ENCODE results near the gene CWC27. TPM values are rescaled to one million over a fixed set of nuclear protein-coding genes. Genes with fewer than 3 reads are reported as not detected.

Gene CWC27
- total RNA-seq, 1 donor from 2014 or later: 56.6 TPM

- no peak overlapping the region for H3K27ac ChIP-seq
- no peaks in the 10 kb centered on the region for H3F3A ChIP-seq (ENCODE audit: low read depth)
- H3K9ac ChIP-seq: no peak overlapping the region
- no peak overlapping the region for H3K4me3 Mint-ChIP-seq
- no peaks in the 10 kb centered on the region for H3K27me3 ChIP-seq
- H3K4me2 ChIP-seq: no peak overlapping the region
- TF ChIP-seq EZH2 (IDR thresholded peaks at IDR 0.05) (no peak), CTCF (IDR thresholded peaks at IDR 0.05) (no peak), EZH2phosphoT487 (IDR thresholded peaks at IDR 0.05) (no peak)
- no peaks in the 10 kb centered on the region for H4K20me1 ChIP-seq (ENCODE audit: low read depth)
- H3K36me3 ChIP-seq: no peaks in the 10 kb centered on the region
- no peaks in the 10 kb centered on the region for H3K9me3 Mint-ChIP-seq
- no peaks in the 10 kb centered on the region for H3K4me1 ChIP-seq
- DNase-seq (ENCODE audit: low spot score): no peak
- no peak overlapping the region for H3K27ac Mint-ChIP-seq
- H2AFZ ChIP-seq (replicated peaks): no peak overlapping the region
- no peaks in the 10 kb centered on the region for H3K4me1 Mint-ChIP-seq
- H3K27me3 Mint-ChIP-seq (ENCODE audit: insufficient read depth, low read depth): no peaks in the 10 kb centered on the region
- H3K36me3 Mint-ChIP-seq: no peaks in the 10 kb centered on the region
- H3K79me2 ChIP-seq (ENCODE audit: low read depth): no peaks in the 10 kb centered on the region
- no peak overlapping the region for H3K4me3 ChIP-seq
- no peaks in the 10 kb centered on the region for H3K9me3 ChIP-seq (ENCODE audit: low read depth)
Observed at GRCh38 chr5:64947031-64947430, 178.3 kb downstream of the CWC27 start.

- DNase-seq (ENCODE audit: low spot score): no peak
- Histone ChIP-seq H3K79me2 (ENCODE audit: low read depth) (no peaks in the 10 kb centered on the region), H3K9me3 (ENCODE audit: low read depth) (no peaks in the 10 kb centered on the region), H3K4me1 (no peaks in the 10 kb centered on the region), H4K20me1 (ENCODE audit: low read depth) (no peaks in the 10 kb centered on the region), H3K27ac (no peak overlapping the region), H2AFZ (replicated peaks) (no peak overlapping the region), H3K9ac (no peak overlapping the region), H3K36me3 (no peaks in the 10 kb centered on the region), H3F3A (ENCODE audit: low read depth) (no peaks in the 10 kb centered on the region), H3K4me2 (no peak overlapping the region), H3K27me3 (no peaks in the 10 kb centered on the region), H3K4me3 (no peak overlapping the region)
- H3K27me3 Mint-ChIP-seq (ENCODE audit: insufficient read depth, low read depth): no peaks in the 10 kb centered on the region
- H3K4me3 Mint-ChIP-seq: no peak overlapping the region
- no peaks in the 10 kb centered on the region for H3K9me3 Mint-ChIP-seq
- no peaks in the 10 kb centered on the region for H3K36me3 Mint-ChIP-seq
- TF ChIP-seq EZH2 (IDR thresholded peaks at IDR 0.05): no peak
- no peak for TF ChIP-seq CTCF (IDR thresholded peaks at IDR 0.05)
- TF ChIP-seq EZH2phosphoT487 (IDR thresholded peaks at IDR 0.05): no peak
- no peak overlapping the region for H3K27ac Mint-ChIP-seq
- no peaks in the 10 kb centered on the region for H3K4me1 Mint-ChIP-seq
Observed at GRCh38 chr5:64947801-64948200, 179.1 kb downstream of the CWC27 start.

- Histone ChIP-seq H4K20me1 (ENCODE audit: low read depth) (no peaks in the 10 kb centered on the region), H3K27ac (no peak overlapping the region), H3F3A (ENCODE audit: low read depth) (no peaks in the 10 kb centered on the region), H2AFZ (replicated peaks) (no peak overlapping the region), H3K4me1 (no peaks in the 10 kb centered on the region), H3K9me3 (ENCODE audit: low read depth) (no peaks in the 10 kb centered on the region), H3K4me3 (no peak overlapping the region), H3K36me3 (no peaks in the 10 kb centered on the region), H3K9ac (no peak overlapping the region), H3K4me2 (no peak overlapping the region), H3K79me2 (ENCODE audit: low read depth) (no peaks in the 10 kb centered on the region), H3K27me3 (no peaks in the 10 kb centered on the region)
- no peaks in the 10 kb centered on the region for H3K9me3 Mint-ChIP-seq
- H3K27ac Mint-ChIP-seq: no peak overlapping the region
- TF ChIP-seq CTCF (IDR thresholded peaks at IDR 0.05) (no peak), EZH2 (IDR thresholded peaks at IDR 0.05) (no peak), EZH2phosphoT487 (IDR thresholded peaks at IDR 0.05) (no peak)
- H3K4me3 Mint-ChIP-seq: no peak overlapping the region
- peaks cover 2% of the 10 kb centered on the region for H3K36me3 Mint-ChIP-seq
- H3K4me1 Mint-ChIP-seq: no peaks in the 10 kb centered on the region
- no peaks in the 10 kb centered on the region for H3K27me3 Mint-ChIP-seq (ENCODE audit: insufficient read depth, low read depth)
- no peak for DNase-seq (ENCODE audit: low spot score)
Observed at GRCh38 chr5:64949331-64949730, 180.6 kb downstream of the CWC27 start.
